Activated T-helper 2 cell treated with anti-CD3 and anti-CD28 coated beads, Interferon-gamma antibody, Interleukin-2, Interleukin-4, amounts not matched to agents 10 μg/mL and 5 μg/mL and 100 μg/mL, durations not matched to agents 14 hours and 24 hours and 36 hours (primary cell): Measurements from ENCODE around the gene CFTR. TPM values are rescaled to one million over a fixed set of nuclear protein-coding genes. Genes with fewer than 3 reads are reported as not detected.
"Not testable (repeated sequence)": the region's sequence is repeated elsewhere in the genome, so short reads cannot be mapped to it uniquely, and the experiment has no call there.

Source experiments
- DNase-seq: peaks from one replicate; pipeline ENCODE4 v3.0.0; 2021; ENCODE audit warnings: low spot score
- H3K27ac Mint-ChIP-seq: one replicate; pipeline ENCODE4 v1.8.0; 2021; ENCODE audit warnings: mixed read lengths
- H3K27me3 Mint-ChIP-seq: one replicate; pipeline ENCODE4 v1.8.0; 2021; ENCODE audit warnings: low read depth, mixed read lengths
- H3K36me3 Mint-ChIP-seq: one replicate; pipeline ENCODE4 v1.8.0; 2021; ENCODE audit warnings: low read depth, mixed read lengths
- H3K4me1 Mint-ChIP-seq: one replicate; pipeline ENCODE4 v1.8.0; 2021; ENCODE audit warnings: low read depth, mixed read lengths
- H3K4me3 Mint-ChIP-seq: one replicate; pipeline ENCODE4 v1.8.0; 2021; ENCODE audit warnings: low read depth, mild to moderate bottlenecking, moderate library complexity, mixed read lengths
- H3K9me3 Mint-ChIP-seq: one replicate; pipeline ENCODE4 v1.8.0; 2021; ENCODE audit warnings: mixed read lengths
- intact Hi-C: fragments of 100-400 bp; cut with micrococcal nuclease; formaldehyde crosslinking; loops from one replicate; pipeline ENCODE4 v1.15.1; 2023
- total RNA-seq: library from RNA; stranded (reverse); gene quantifications from 2 replicates; pipeline ENCODE4 v1.2.3, GENCODE V29; 2022

Gene CFTR
- total RNA-seq, 1 donor from 2014 or later: not detected

- H3K4me1 Mint-ChIP-seq: no peaks in the 10 kb centered on the region
- H3K27me3 Mint-ChIP-seq: no peaks in the 10 kb centered on the region
- DNase-seq: no peak
- H3K9me3 Mint-ChIP-seq: no peaks in the 10 kb centered on the region
- no peak overlapping the region for H3K4me3 Mint-ChIP-seq
- H3K36me3 Mint-ChIP-seq: no peaks in the 10 kb centered on the region
- H3K27ac Mint-ChIP-seq: no peak overlapping the region
- intact Hi-C loops: no loop called here
Measured at GRCh38 chr7:117689406-117689805, 209.6 kb downstream of the CFTR start.

- Mint-ChIP-seq H3K9me3 (no peaks in the 10 kb centered on the region), H3K27me3 (no peaks in the 10 kb centered on the region), H3K36me3 (no peaks in the 10 kb centered on the region), H3K4me1 (no peaks in the 10 kb centered on the region), H3K27ac (no peak overlapping the region), H3K4me3 (no peak overlapping the region)
- intact Hi-C loops: no loop called here
- no peak for DNase-seq
Measured at GRCh38 chr7:117690147-117690546, 210.3 kb downstream of the CFTR start.

- intact Hi-C loops: no loop called here
- H3K36me3 Mint-ChIP-seq: no peaks in the 10 kb centered on the region
- no peaks in the 10 kb centered on the region for H3K9me3 Mint-ChIP-seq
Measured at GRCh38 chr7:117692338-117692737, 212.5 kb downstream of the CFTR start.

GRCh38 chr7:117698018-117698417 is 218.2 kb downstream of the CFTR start:
- H3K9me3 Mint-ChIP-seq: no peaks in the 10 kb centered on the region
- no peak overlapping the region for H3K27ac Mint-ChIP-seq
- no peaks in the 10 kb centered on the region for H3K36me3 Mint-ChIP-seq
- H3K4me3 Mint-ChIP-seq: no peak overlapping the region
- H3K27me3 Mint-ChIP-seq: peaks cover 2% of the 10 kb centered on the region
- no peak for DNase-seq
- no peaks in the 10 kb centered on the region for H3K4me1 Mint-ChIP-seq
- intact Hi-C loops: no loop called here

More at GRCh38 chr7:117692338-117692737, 212.5 kb downstream of the CFTR start:
- H3K4me1 Mint-ChIP-seq: no peaks in the 10 kb centered on the region
- H3K27me3 Mint-ChIP-seq: no peaks in the 10 kb centered on the region
- H3K4me3 Mint-ChIP-seq: no peak overlapping the region
- DNase-seq: no peak
- H3K27ac Mint-ChIP-seq: no peak overlapping the region

- H3K36me3 Mint-ChIP-seq: no peaks in the 10 kb centered on the region
- no peak for DNase-seq
Measured at GRCh38 chr7:117704063-117704462, 224.2 kb downstream of the CFTR start.

GRCh38 chr7:117705630-117706029 is 225.8 kb downstream of the CFTR start:
- no peaks in the 10 kb centered on the region for H3K36me3 Mint-ChIP-seq
- H3K4me1 Mint-ChIP-seq: peaks cover 2% of the 10 kb centered on the region
- no peak for DNase-seq
- no peaks in the 10 kb centered on the region for H3K9me3 Mint-ChIP-seq
- intact Hi-C loops: no loop called here
- no peak overlapping the region for H3K27ac Mint-ChIP-seq
- H3K27me3 Mint-ChIP-seq: peaks cover 2% of the 10 kb centered on the region
- H3K4me3 Mint-ChIP-seq: no peak overlapping the region

More at GRCh38 chr7:117704063-117704462, 224.2 kb downstream of the CFTR start:
- Mint-ChIP-seq H3K27ac (no peak overlapping the region), H3K4me1 (no peaks in the 10 kb centered on the region), H3K27me3 (peaks cover 2% of the 10 kb centered on the region), H3K4me3 (no peak overlapping the region), H3K9me3 (no peaks in the 10 kb centered on the region)
- intact Hi-C loops: no loop called here

- intact Hi-C loops: no loop called here
- no peak for DNase-seq
- H3K9me3 Mint-ChIP-seq: no peaks in the 10 kb centered on the region
- no peak overlapping the region for H3K27ac Mint-ChIP-seq
- H3K4me3 Mint-ChIP-seq: no peak overlapping the region
- peaks cover 2% of the 10 kb centered on the region for H3K27me3 Mint-ChIP-seq
- peaks cover 2% of the 10 kb centered on the region for H3K4me1 Mint-ChIP-seq
- H3K36me3 Mint-ChIP-seq: no peaks in the 10 kb centered on the region
Measured at GRCh38 chr7:117706210-117706609, 226.4 kb downstream of the CFTR start.

GRCh38 chr7:117707080-117707479 is 227.3 kb downstream of the CFTR start:
- H3K27me3 Mint-ChIP-seq: peaks cover 2% of the 10 kb centered on the region
- intact Hi-C loops: no loop called here
- no peak overlapping the region for H3K4me3 Mint-ChIP-seq
- H3K4me1 Mint-ChIP-seq: peaks cover 5% of the 10 kb centered on the region
- H3K27ac Mint-ChIP-seq: no peak overlapping the region
- DNase-seq: no peak
- no peaks in the 10 kb centered on the region for H3K36me3 Mint-ChIP-seq
- no peaks in the 10 kb centered on the region for H3K9me3 Mint-ChIP-seq

GRCh38 chr7:117708173-117708572 is 228.3 kb downstream of the CFTR start:
- H3K4me3 Mint-ChIP-seq, DNase-seq, H3K4me1 Mint-ChIP-seq, H3K27ac Mint-ChIP-seq, H3K36me3 Mint-ChIP-seq, H3K9me3 Mint-ChIP-seq, intact Hi-C loops, H3K27me3 Mint-ChIP-seq: not testable (repeated sequence)

- DNase-seq: no peak
- Mint-ChIP-seq H3K4me1 (peaks cover 5% of the 10 kb centered on the region), H3K4me3 (no peak overlapping the region), H3K36me3 (no peaks in the 10 kb centered on the region), H3K27me3 (peaks cover 4% of the 10 kb centered on the region), H3K27ac (no peak overlapping the region), H3K9me3 (no peaks in the 10 kb centered on the region)
- intact Hi-C loops: no loop called here
Measured at GRCh38 chr7:117711556-117711955, 231.7 kb downstream of the CFTR start.

- H3K9me3 Mint-ChIP-seq: no peaks in the 10 kb centered on the region
- no peak overlapping the region for H3K27ac Mint-ChIP-seq
- H3K36me3 Mint-ChIP-seq: no peaks in the 10 kb centered on the region
- H3K27me3 Mint-ChIP-seq: peaks cover 4% of the 10 kb centered on the region
- peaks cover 3% of the 10 kb centered on the region for H3K4me1 Mint-ChIP-seq
- intact Hi-C loops: loop anchor here (2.0 to 5.0 kb wide), 3 partner anchors 257 to 504 kb away; no protein-coding TSS in a partner anchor
- no peak overlapping the region for H3K4me3 Mint-ChIP-seq
- no peak for DNase-seq
Measured at GRCh38 chr7:117715784-117716445, 236.1 kb downstream of the CFTR start.

GRCh38 chr7:117716707-117717299 is 237.0 kb downstream of the CFTR start:
- Mint-ChIP-seq H3K9me3 (no peaks in the 10 kb centered on the region), H3K4me1 (no peaks in the 10 kb centered on the region), H3K27me3 (peaks cover 4% of the 10 kb centered on the region), H3K4me3 (no peak overlapping the region), H3K36me3 (no peaks in the 10 kb centered on the region), H3K27ac (no peak overlapping the region)
- intact Hi-C loops: loop anchor here (5.0 kb wide), 2 partner anchors 320 to 505 kb away; no protein-coding TSS in a partner anchor
- no peak for DNase-seq

- no peaks in the 10 kb centered on the region for H3K9me3 Mint-ChIP-seq
- H3K36me3 Mint-ChIP-seq: no peaks in the 10 kb centered on the region
- no peaks in the 10 kb centered on the region for H3K4me1 Mint-ChIP-seq
Measured at GRCh38 chr7:117717357-117717756, 237.5 kb downstream of the CFTR start.

More at GRCh38 chr7:117717357-117717756, 237.5 kb downstream of the CFTR start:
- H3K27ac Mint-ChIP-seq: no peak overlapping the region
- intact Hi-C loops: loop anchor here (5.0 kb wide), 2 partner anchors 320 to 505 kb away; no protein-coding TSS in a partner anchor
- DNase-seq: no peak
- peaks cover 4% of the 10 kb centered on the region for H3K27me3 Mint-ChIP-seq
- H3K4me3 Mint-ChIP-seq: no peak overlapping the region
